ENCODE data around the gene NRP1. TPM values are rescaled to one million over a fixed set of nuclear protein-coding genes. Genes with fewer than 3 reads are reported as not detected.

NRP1 gene
- total and polyA plus RNA-seq, 2 of the 8 experiments (the other 6 are each of a cell fraction or from before 2014, with no cell fraction given), result 1.2 to 2.1 TPM

DNA sequence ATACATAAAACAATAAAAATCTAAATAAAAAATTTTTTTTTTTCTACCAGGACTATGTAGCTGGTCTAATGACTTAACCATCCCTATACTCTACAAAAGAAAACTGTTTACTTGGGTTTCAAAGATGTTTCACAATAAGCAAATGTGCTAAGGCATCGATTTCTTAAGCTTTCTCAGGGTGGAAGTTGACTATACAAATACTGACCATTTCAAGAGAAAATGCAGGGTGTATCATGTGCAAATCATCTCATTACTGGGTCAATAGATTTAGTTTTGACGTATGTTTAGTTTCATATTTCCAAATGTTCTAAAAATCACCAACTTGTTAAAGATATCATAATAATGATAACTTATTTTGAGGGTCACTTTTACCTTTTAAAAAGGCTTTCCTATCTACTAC lies 7.5 kb downstream of the NRP1 start (continued):
- TF ChIP-seq, protein P1, sequence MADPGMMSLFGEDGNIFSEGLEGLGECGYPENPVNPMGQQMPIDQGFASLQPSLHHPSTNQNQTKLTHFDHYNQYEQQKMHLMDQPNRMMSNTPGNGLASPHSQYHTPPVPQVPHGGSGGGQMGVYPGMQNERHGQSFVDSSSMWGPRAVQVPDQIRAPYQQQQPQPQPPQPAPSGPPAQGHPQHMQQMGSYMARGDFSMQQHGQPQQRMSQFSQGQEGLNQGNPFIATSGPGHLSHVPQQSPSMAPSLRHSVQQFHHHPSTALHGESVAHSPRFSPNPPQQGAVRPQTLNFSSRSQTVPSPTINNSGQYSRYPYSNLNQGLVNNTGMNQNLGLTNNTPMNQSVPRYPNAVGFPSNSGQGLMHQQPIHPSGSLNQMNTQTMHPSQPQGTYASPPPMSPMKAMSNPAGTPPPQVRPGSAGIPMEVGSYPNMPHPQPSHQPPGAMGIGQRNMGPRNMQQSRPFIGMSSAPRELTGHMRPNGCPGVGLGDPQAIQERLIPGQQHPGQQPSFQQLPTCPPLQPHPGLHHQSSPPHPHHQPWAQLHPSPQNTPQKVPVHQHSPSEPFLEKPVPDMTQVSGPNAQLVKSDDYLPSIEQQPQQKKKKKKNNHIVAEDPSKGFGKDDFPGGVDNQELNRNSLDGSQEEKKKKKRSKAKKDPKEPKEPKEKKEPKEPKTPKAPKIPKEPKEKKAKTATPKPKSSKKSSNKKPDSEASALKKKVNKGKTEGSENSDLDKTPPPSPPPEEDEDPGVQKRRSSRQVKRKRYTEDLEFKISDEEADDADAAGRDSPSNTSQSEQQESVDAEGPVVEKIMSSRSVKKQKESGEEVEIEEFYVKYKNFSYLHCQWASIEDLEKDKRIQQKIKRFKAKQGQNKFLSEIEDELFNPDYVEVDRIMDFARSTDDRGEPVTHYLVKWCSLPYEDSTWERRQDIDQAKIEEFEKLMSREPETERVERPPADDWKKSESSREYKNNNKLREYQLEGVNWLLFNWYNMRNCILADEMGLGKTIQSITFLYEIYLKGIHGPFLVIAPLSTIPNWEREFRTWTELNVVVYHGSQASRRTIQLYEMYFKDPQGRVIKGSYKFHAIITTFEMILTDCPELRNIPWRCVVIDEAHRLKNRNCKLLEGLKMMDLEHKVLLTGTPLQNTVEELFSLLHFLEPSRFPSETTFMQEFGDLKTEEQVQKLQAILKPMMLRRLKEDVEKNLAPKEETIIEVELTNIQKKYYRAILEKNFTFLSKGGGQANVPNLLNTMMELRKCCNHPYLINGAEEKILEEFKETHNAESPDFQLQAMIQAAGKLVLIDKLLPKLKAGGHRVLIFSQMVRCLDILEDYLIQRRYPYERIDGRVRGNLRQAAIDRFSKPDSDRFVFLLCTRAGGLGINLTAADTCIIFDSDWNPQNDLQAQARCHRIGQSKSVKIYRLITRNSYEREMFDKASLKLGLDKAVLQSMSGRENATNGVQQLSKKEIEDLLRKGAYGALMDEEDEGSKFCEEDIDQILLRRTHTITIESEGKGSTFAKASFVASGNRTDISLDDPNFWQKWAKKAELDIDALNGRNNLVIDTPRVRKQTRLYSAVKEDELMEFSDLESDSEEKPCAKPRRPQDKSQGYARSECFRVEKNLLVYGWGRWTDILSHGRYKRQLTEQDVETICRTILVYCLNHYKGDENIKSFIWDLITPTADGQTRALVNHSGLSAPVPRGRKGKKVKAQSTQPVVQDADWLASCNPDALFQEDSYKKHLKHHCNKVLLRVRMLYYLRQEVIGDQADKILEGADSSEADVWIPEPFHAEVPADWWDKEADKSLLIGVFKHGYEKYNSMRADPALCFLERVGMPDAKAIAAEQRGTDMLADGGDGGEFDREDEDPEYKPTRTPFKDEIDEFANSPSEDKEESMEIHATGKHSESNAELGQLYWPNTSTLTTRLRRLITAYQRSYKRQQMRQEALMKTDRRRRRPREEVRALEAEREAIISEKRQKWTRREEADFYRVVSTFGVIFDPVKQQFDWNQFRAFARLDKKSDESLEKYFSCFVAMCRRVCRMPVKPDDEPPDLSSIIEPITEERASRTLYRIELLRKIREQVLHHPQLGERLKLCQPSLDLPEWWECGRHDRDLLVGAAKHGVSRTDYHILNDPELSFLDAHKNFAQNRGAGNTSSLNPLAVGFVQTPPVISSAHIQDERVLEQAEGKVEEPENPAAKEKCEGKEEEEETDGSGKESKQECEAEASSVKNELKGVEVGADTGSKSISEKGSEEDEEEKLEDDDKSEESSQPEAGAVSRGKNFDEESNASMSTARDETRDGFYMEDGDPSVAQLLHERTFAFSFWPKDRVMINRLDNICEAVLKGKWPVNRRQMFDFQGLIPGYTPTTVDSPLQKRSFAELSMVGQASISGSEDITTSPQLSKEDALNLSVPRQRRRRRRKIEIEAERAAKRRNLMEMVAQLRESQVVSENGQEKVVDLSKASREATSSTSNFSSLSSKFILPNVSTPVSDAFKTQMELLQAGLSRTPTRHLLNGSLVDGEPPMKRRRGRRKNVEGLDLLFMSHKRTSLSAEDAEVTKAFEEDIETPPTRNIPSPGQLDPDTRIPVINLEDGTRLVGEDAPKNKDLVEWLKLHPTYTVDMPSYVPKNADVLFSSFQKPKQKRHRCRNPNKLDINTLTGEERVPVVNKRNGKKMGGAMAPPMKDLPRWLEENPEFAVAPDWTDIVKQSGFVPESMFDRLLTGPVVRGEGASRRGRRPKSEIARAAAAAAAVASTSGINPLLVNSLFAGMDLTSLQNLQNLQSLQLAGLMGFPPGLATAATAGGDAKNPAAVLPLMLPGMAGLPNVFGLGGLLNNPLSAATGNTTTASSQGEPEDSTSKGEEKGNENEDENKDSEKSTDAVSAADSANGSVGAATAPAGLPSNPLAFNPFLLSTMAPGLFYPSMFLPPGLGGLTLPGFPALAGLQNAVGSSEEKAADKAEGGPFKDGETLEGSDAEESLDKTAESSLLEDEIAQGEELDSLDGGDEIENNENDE (IDR thresholded peaks at IDR 0.05; ENCODE audit: insufficient replicate concordance, low read length), result no peak
- TF ChIP-seq CBX8 (IDR thresholded peaks at IDR 0.05; ENCODE audit: borderline replicate concordance, low read depth, low read length), result no peak
- TF ChIP-seq RNF2 (IDR thresholded peaks at IDR 0.05; ENCODE audit: borderline replicate concordance, low read depth, low read length, missing control alignments, poor library complexity, severe bottlenecking), result no peak
- TF ChIP-seq, protein P2, sequence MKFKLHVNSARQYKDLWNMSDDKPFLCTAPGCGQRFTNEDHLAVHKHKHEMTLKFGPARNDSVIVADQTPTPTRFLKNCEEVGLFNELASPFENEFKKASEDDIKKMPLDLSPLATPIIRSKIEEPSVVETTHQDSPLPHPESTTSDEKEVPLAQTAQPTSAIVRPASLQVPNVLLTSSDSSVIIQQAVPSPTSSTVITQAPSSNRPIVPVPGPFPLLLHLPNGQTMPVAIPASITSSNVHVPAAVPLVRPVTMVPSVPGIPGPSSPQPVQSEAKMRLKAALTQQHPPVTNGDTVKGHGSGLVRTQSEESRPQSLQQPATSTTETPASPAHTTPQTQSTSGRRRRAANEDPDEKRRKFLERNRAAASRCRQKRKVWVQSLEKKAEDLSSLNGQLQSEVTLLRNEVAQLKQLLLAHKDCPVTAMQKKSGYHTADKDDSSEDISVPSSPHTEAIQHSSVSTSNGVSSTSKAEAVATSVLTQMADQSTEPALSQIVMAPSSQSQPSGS (IDR thresholded peaks at IDR 0.05; ENCODE audit: low read length), result no peak
- no peak for TF ChIP-seq KDM4A (IDR thresholded peaks at IDR 0.05; ENCODE audit: low read depth, low read length, severe bottlenecking)
- TF ChIP-seq TBP (IDR thresholded peaks at IDR 0.05; ENCODE audit: low read depth, low read length), result no peak
- TF ChIP-seq ASH2L (IDR thresholded peaks at IDR 0.05; ENCODE audit: low read length), result no peak
- TF ChIP-seq, protein P3, sequence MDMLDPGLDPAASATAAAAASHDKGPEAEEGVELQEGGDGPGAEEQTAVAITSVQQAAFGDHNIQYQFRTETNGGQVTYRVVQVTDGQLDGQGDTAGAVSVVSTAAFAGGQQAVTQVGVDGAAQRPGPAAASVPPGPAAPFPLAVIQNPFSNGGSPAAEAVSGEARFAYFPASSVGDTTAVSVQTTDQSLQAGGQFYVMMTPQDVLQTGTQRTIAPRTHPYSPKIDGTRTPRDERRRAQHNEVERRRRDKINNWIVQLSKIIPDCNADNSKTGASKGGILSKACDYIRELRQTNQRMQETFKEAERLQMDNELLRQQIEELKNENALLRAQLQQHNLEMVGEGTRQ (IDR thresholded peaks at IDR 0.05; ENCODE audit: low read length), result no peak
